ENCODE results near the gene CXCL8. TPM values are rescaled to one million over a fixed set of nuclear protein-coding genes. Genes with fewer than 3 reads are reported as not detected.
"Not testable (repeated sequence)": the region's sequence is repeated elsewhere in the genome, so short reads cannot be mapped to it uniquely, and the experiment has no call there.

The CXCL8 gene
- 1 to 10 TPM in 2 of 4 donors, under 1 TPM in 1, not detected in 1; 0.62 to 1.9 (median 1.2) TPM for total RNA-seq

- no peak for TF ChIP-seq POLR2A (IDR thresholded peaks at IDR 0.05)
- WGBS, 2 donors (ENCODE audit: low coverage in 1 of 2) = 20 to 23% methylated on average over 7 of the region's 7 CpGs
- H3K4me3 ChIP-seq = no peak within 1 kb of the TSS
- H3K27ac ChIP-seq = no peak within 1 kb of the TSS
- ATAC-seq = peak; percentile 69
- peaks cover 0 to 6% (median 0%) of the 10 kb centered on the region in 3 donors for H3K9me3 ChIP-seq
- H3K27me3 ChIP-seq = no peaks in the 10 kb centered on the region
- H3K4me1 ChIP-seq = peaks cover 0 to 6% (median 0%) of the 10 kb centered on the region in 3 donors
- H3K36me3 ChIP-seq = no peaks in the 10 kb centered on the region
Observed at GRCh38 chr4:73740353-73740778, at the start of gene CXCL8. TSS of gene CXCL8 (plus strand) at chr4:73740569. CDS start at chr4:73740659, 90 bp downstream.

GRCh38 chr4:73691201-73691600 is 49.2 kb upstream of the CXCL8 start:
- H3K27ac ChIP-seq, H3K4me3 ChIP-seq, H3K4me1 ChIP-seq, H3K9me3 ChIP-seq, H3K27me3 ChIP-seq, H3K36me3 ChIP-seq, ATAC-seq: not testable (repeated sequence)
- 71% methylated on average over 1 of the region's 4 CpGs; no CpG with 5 or more reads in 1 of the 2 donors for WGBS, 2 donors (ENCODE audit: low coverage in 1 of 2)

GRCh38 chr4:73691759-73692158 is 48.6 kb upstream of the CXCL8 start:
- no peak overlapping the region for H3K27ac ChIP-seq
- ATAC-seq = no peak
- H3K36me3 ChIP-seq = no peaks in the 10 kb centered on the region
- H3K4me1 ChIP-seq = no peaks in the 10 kb centered on the region
- no peaks in the 10 kb centered on the region for H3K9me3 ChIP-seq
- no peak overlapping the region for H3K4me3 ChIP-seq
- H3K27me3 ChIP-seq = no peaks in the 10 kb centered on the region
- TF ChIP-seq POLR2A (IDR thresholded peaks at IDR 0.05) = no peak
- no peak for TF ChIP-seq EP300 (IDR thresholded peaks at IDR 0.05)
- TF ChIP-seq POLR2AphosphoS5 (IDR thresholded peaks at IDR 0.05) = no peak

GRCh38 chr4:73692254-73692653 is 48.1 kb upstream of the CXCL8 start:
- WGBS, 2 donors (ENCODE audit: low coverage in 1 of 2) = 27 to 50% methylated on average over 1 of the region's 1 CpG
- H3K9me3 ChIP-seq = no peaks in the 10 kb centered on the region
- H3K27me3 ChIP-seq = no peaks in the 10 kb centered on the region

GRCh38 chr4:73692701-73693100 is 47.7 kb upstream of the CXCL8 start:
- Histone ChIP-seq H3K27me3 (no peaks in the 10 kb centered on the region), H3K27ac (no peak overlapping the region), H3K36me3 (no peaks in the 10 kb centered on the region), H3K4me3 (no peak overlapping the region), H3K9me3 (no peaks in the 10 kb centered on the region), H3K4me1 (peaks cover 0 to under 1% (median 0%) of the 10 kb centered on the region in 3 donors)
- no peak for TF ChIP-seq POLR2AphosphoS5 (IDR thresholded peaks at IDR 0.05)
- no peak for TF ChIP-seq EP300 (IDR thresholded peaks at IDR 0.05)
- TF ChIP-seq CTCF (IDR thresholded peaks at IDR 0.05) = no peak
- no peak for TF ChIP-seq POLR2A (IDR thresholded peaks at IDR 0.05)
- no peak for ATAC-seq
- WGBS, 2 donors (ENCODE audit: low coverage in 1 of 2) = 72 to 87% methylated on average over 2 of the region's 2 CpGs

More at GRCh38 chr4:73692254-73692653, 48.1 kb upstream of the CXCL8 start:
- no peak for TF ChIP-seq EP300 (IDR thresholded peaks at IDR 0.05)
- TF ChIP-seq CTCF (IDR thresholded peaks at IDR 0.05) = no peak
- no peak for TF ChIP-seq POLR2A (IDR thresholded peaks at IDR 0.05)
- no peak for TF ChIP-seq POLR2AphosphoS5 (IDR thresholded peaks at IDR 0.05)
- no peaks in the 10 kb centered on the region for H3K4me1 ChIP-seq
- no peak overlapping the region for H3K4me3 ChIP-seq
- no peak for ATAC-seq
- H3K36me3 ChIP-seq = no peaks in the 10 kb centered on the region
- no peak overlapping the region for H3K27ac ChIP-seq

GRCh38 chr4:73693811-73694210 is 46.6 kb upstream of the CXCL8 start:
- Histone ChIP-seq H3K27ac (no peak overlapping the region), H3K4me3 (no peak overlapping the region), H3K4me1 (peaks cover 0 to 11% (median 0%) of the 10 kb centered on the region in 3 donors), H3K27me3 (no peaks in the 10 kb centered on the region), H3K9me3 (no peaks in the 10 kb centered on the region), H3K36me3 (no peaks in the 10 kb centered on the region)
- TF ChIP-seq EP300 (IDR thresholded peaks at IDR 0.05) (no peak), CTCF (IDR thresholded peaks at IDR 0.05) (no peak), POLR2A (IDR thresholded peaks at IDR 0.05) (no peak), POLR2AphosphoS5 (IDR thresholded peaks at IDR 0.05) (no peak)
- ATAC-seq = no peak
- 50 to 63% methylated on average over 1 of the region's 1 CpG for WGBS, 2 donors (ENCODE audit: low coverage in 1 of 2)

Data from gastroesophageal sphincter (tissue), 4 donors.